CD4-positive, alpha-beta memory T cell (primary cell): Measurements from ENCODE around the gene MAIP1. TPM values are rescaled to one million over a fixed set of nuclear protein-coding genes. Genes with fewer than 3 reads are reported as not detected.

Experiments
- CTCF ChIA-PET: fragments of 350-600 bp; sonication (Branson Sonifier 250); formaldehyde crosslinking; loops from one replicate; lab custom pipeline; 2021; ENCODE audit warnings: inconsistent platforms; ENCODE audit not compliant: partially characterized antibody; lab: Charles Lee
- POLR2A ChIA-PET: fragments of 350-600 bp; sonication (Branson Sonifier 250); formaldehyde crosslinking; loops from one replicate; lab custom pipeline; 2021; ENCODE audit not compliant: partially characterized antibody; lab: Charles Lee
- DNase-seq, 5 donors: peaks; one replicate each; pipeline versions ENCODE4 v3.0.0 to v3.0.0-alpha.2; 2020 to 2022; ENCODE audit warnings: mixed read lengths in 1 of 5
- H3K27ac ChIP-seq: one replicate; pipeline ENCODE4 v1.7.0; 2013; ENCODE audit warnings: low read depth, low read length
- H3K27me3 ChIP-seq: 2 replicates; pipeline ENCODE4 v1.7.0; 2013; ENCODE audit warnings: mild to moderate bottlenecking, low read length, moderate library complexity; ENCODE audit not compliant: insufficient read depth
- H3K36me3 ChIP-seq: 2 replicates; pipeline ENCODE4 v1.7.0; 2013; ENCODE audit warnings: mild to moderate bottlenecking, low read length, moderate library complexity; ENCODE audit not compliant: insufficient read depth
- H3K4me1 ChIP-seq: 2 replicates; pipeline ENCODE4 v1.7.0; 2013; ENCODE audit warnings: mild to moderate bottlenecking, low read length, moderate library complexity; ENCODE audit not compliant: insufficient read depth
- H3K4me3 ChIP-seq, 2 donors: one replicate each; pipeline ENCODE4 v1.7.0; 2013; ENCODE audit warnings: low read length in 2 of 2, mild to moderate bottlenecking in 1 of 2
- H3K9me3 ChIP-seq, 2 donors: one replicate each; pipeline ENCODE4 v1.7.0; 2013; ENCODE audit warnings: low read length in 2 of 2, control low read depth in 1 of 2; ENCODE audit not compliant: control insufficient read depth in 1 of 2
- H3K27ac Mint-ChIP-seq, 7 donors: one replicate each; pipeline ENCODE4 v1.8.0; 2020 to 2021; ENCODE audit warnings: mixed read lengths in 7 of 7, mild to moderate bottlenecking in 6 of 7, inconsistent platforms in 3 of 7, moderate library complexity in 3 of 7
- H3K27me3 Mint-ChIP-seq, 2 donors: one replicate each; pipeline ENCODE4 v1.8.0; 2020 to 2021; ENCODE audit warnings: mixed read lengths in 2 of 2
- H3K36me3 Mint-ChIP-seq, 2 donors: one replicate each; pipeline ENCODE4 v1.8.0; 2020 to 2021; ENCODE audit warnings: mixed read lengths in 2 of 2, inconsistent platforms in 1 of 2, mild to moderate bottlenecking in 1 of 2
- H3K4me1 Mint-ChIP-seq, 4 donors: one replicate each; pipeline ENCODE4 v1.8.0; 2020 to 2021; ENCODE audit warnings: mixed read lengths in 4 of 4, mild to moderate bottlenecking in 1 of 4
- H3K4me3 Mint-ChIP-seq, 8 donors: one replicate each; pipeline ENCODE4 v1.8.0; 2020 to 2021; ENCODE audit warnings: mixed read lengths in 8 of 8, mild to moderate bottlenecking in 7 of 8, moderate library complexity in 6 of 8, inconsistent platforms in 3 of 8
- H3K9me3 Mint-ChIP-seq, 8 donors: one replicate each; pipeline ENCODE4 v1.8.0; 2020 to 2021; ENCODE audit warnings: mixed read lengths in 8 of 8, mild to moderate bottlenecking in 5 of 8, inconsistent platforms in 3 of 8, moderate library complexity in 1 of 8
- intact Hi-C: fragments of 100-400 bp; cut with micrococcal nuclease; formaldehyde crosslinking; loops from one replicate; pipeline ENCODE4 v1.15.1; 2023
- polyA plus RNA-seq, 2 donors: library from polyadenylated mRNA; unstranded; fragments of 300-500 nt; fragmentation: Illumina TruSeq; gene quantifications; one replicate each; pipeline ENCODE4 v1.2.3, GENCODE V29; 2021
- total RNA-seq, 2 experiments: library from RNA; stranded (reverse); gene quantifications; one replicate each; pipeline ENCODE4 v1.2.3, GENCODE V29; 2021

The MAIP1 gene
- total and polyA plus RNA-seq, 4 experiments from 2014 or later: 12.5 to 15.9 (median 14.5) TPM

GRCh38 chr2:199928626-199929025 lies 26.8 kb upstream of the MAIP1 start:
- ChIA-PET POLR2A (no interaction called here), CTCF (no interaction called here)
- intact Hi-C loops: no loop called here
- H3K9me3 ChIP-seq: no peaks in the 10 kb centered on the region
- H3K36me3 Mint-ChIP-seq: peaks cover 8 to 31% of the 10 kb centered on the region in 2 donors
- peaks cover 0 to 11% (median 6%) of the 10 kb centered on the region in 4 donors for H3K4me1 Mint-ChIP-seq
- H3K27ac ChIP-seq: no peak overlapping the region
- no peak overlapping the region for H3K4me3 Mint-ChIP-seq
- peak overlapping the region in 3 of 7 donors; percentile 3 to 47 (median 37) for H3K27ac Mint-ChIP-seq
- H3K4me3 ChIP-seq: no peak overlapping the region
- no peaks in the 10 kb centered on the region for H3K9me3 Mint-ChIP-seq
- H3K4me1 ChIP-seq: no peaks in the 10 kb centered on the region
- H3K27me3 ChIP-seq: no peaks in the 10 kb centered on the region
- DNase-seq: no peak
- H3K36me3 ChIP-seq: peaks cover 14% of the 10 kb centered on the region
- no peaks in the 10 kb centered on the region for H3K27me3 Mint-ChIP-seq

- Mint-ChIP-seq H3K27ac (peak overlapping the region in 2 of 7 donors; percentile 29 to 73), H3K4me3 (no peak overlapping the region), H3K9me3 (no peaks in the 10 kb centered on the region), H3K36me3 (peaks cover 8 to 31% of the 10 kb centered on the region in 2 donors), H3K27me3 (no peaks in the 10 kb centered on the region), H3K4me1 (peaks cover 0 to 5% (median 4%) of the 10 kb centered on the region in 4 donors)
- no peak for DNase-seq
- Histone ChIP-seq H3K4me3 (no peak overlapping the region), H3K4me1 (no peaks in the 10 kb centered on the region), H3K36me3 (peaks cover 14% of the 10 kb centered on the region), H3K27ac (no peak overlapping the region), H3K27me3 (no peaks in the 10 kb centered on the region), H3K9me3 (no peaks in the 10 kb centered on the region)
- intact Hi-C loops: no loop called here
- POLR2A ChIA-PET: interaction anchor here (0.7 kb wide), 1 partner anchor 14 kb away, joined by 5 read pairs; no protein-coding TSS in a partner anchor
- CTCF ChIA-PET: interaction anchor here (0.7 kb wide), 1 partner anchor 11 kb away, joined by 3 read pairs; no protein-coding TSS in a partner anchor
These were observed 26.1 kb upstream of the MAIP1 start for GRCh38 chr2:199929262-199929661.

GRCh38 chr2:199932312-199932855 lies 23.0 kb upstream of the MAIP1 start:
- Histone ChIP-seq H3K4me1 (no peaks in the 10 kb centered on the region), H3K9me3 (no peaks in the 10 kb centered on the region), H3K27me3 (no peaks in the 10 kb centered on the region), H3K27ac (no peak overlapping the region), H3K4me3 (no peak overlapping the region), H3K36me3 (peaks cover 18% of the 10 kb centered on the region)
- Mint-ChIP-seq H3K4me3 (no peak overlapping the region), H3K9me3 (no peaks in the 10 kb centered on the region), H3K27me3 (no peaks in the 10 kb centered on the region), H3K27ac (peak overlapping the region in 1 of 7 donors; percentile 33), H3K36me3 (peaks cover 12 to 41% of the 10 kb centered on the region in 2 donors), H3K4me1 (peaks cover 0 to 5% (median 2%) of the 10 kb centered on the region in 4 donors)
- POLR2A ChIA-PET: no interaction called here
- no peak for DNase-seq
- CTCF ChIA-PET: no interaction called here
- intact Hi-C loops: no loop called here

- ChIA-PET POLR2A (no interaction called here), CTCF (no interaction called here)
- intact Hi-C loops: no loop called here
- Histone ChIP-seq H3K4me1 (no peaks in the 10 kb centered on the region), H3K9me3 (no peaks in the 10 kb centered on the region), H3K27ac (no peak overlapping the region), H3K27me3 (no peaks in the 10 kb centered on the region), H3K36me3 (peaks cover 21% of the 10 kb centered on the region), H3K4me3 (no peak overlapping the region)
- Mint-ChIP-seq H3K4me3 (no peak overlapping the region), H3K27me3 (no peaks in the 10 kb centered on the region), H3K36me3 (peaks cover 15 to 50% of the 10 kb centered on the region in 2 donors), H3K9me3 (no peaks in the 10 kb centered on the region), H3K4me1 (peaks cover 0 to 4% (median 2%) of the 10 kb centered on the region in 4 donors), H3K27ac (peak overlapping the region in 2 of 7 donors; percentile 12 to 22)
- DNase-seq: no peak
These were observed 21.9 kb upstream of the MAIP1 start for GRCh38 chr2:199933466-199933865.

- Mint-ChIP-seq H3K4me3 (no peak overlapping the region), H3K4me1 (peaks cover 0 to 2% (median under 1%) of the 10 kb centered on the region in 4 donors), H3K36me3 (peaks cover 17 to 49% of the 10 kb centered on the region in 2 donors), H3K9me3 (no peaks in the 10 kb centered on the region), H3K27me3 (no peaks in the 10 kb centered on the region), H3K27ac (peak overlapping the region in 1 of 7 donors; percentile 37)
- ChIA-PET CTCF (no interaction called here), POLR2A (no interaction called here)
- Histone ChIP-seq H3K27ac (no peak overlapping the region), H3K27me3 (no peaks in the 10 kb centered on the region), H3K36me3 (peaks cover 32% of the 10 kb centered on the region), H3K9me3 (no peaks in the 10 kb centered on the region), H3K4me3 (no peak overlapping the region), H3K4me1 (no peaks in the 10 kb centered on the region)
- intact Hi-C loops: no loop called here
- no peak for DNase-seq
These were observed 18.8 kb upstream of the MAIP1 start for GRCh38 chr2:199936554-199936953.

- CTCF ChIA-PET: interaction anchor here (0.6 to 1.0 kb wide), 3 partner anchors 11 to 200 kb away, joined by 3 read pairs; no protein-coding TSS in a partner anchor
- Mint-ChIP-seq H3K36me3 (peaks cover 28 to 54% of the 10 kb centered on the region in 2 donors), H3K27me3 (no peaks in the 10 kb centered on the region), H3K4me3 (no peak overlapping the region), H3K4me1 (peaks cover 4 to 6% (median 4%) of the 10 kb centered on the region in 4 donors), H3K9me3 (no peaks in the 10 kb centered on the region), H3K27ac (no peak overlapping the region)
- DNase-seq: peak in 2 of 5 donors; percentile 1 to 25
- intact Hi-C loops: loop anchor here (2.0 kb wide), 1 partner anchor 236 kb away; no protein-coding TSS in a partner anchor
- no peak overlapping the region for H3K4me3 ChIP-seq
- H3K27me3 ChIP-seq: no peaks in the 10 kb centered on the region
- H3K9me3 ChIP-seq: no peaks in the 10 kb centered on the region
- POLR2A ChIA-PET: no interaction called here
- H3K4me1 ChIP-seq: no peaks in the 10 kb centered on the region
- no peak overlapping the region for H3K27ac ChIP-seq
- peaks cover 29% of the 10 kb centered on the region for H3K36me3 ChIP-seq
These were observed 15.0 kb upstream of the MAIP1 start for GRCh38 chr2:199940373-199940772.

GRCh38 chr2:199943373-199943772 lies 12.0 kb upstream of the MAIP1 start:
- ChIA-PET POLR2A (no interaction called here), CTCF (interaction anchor here (1.1 kb wide), 1 partner anchor 566 kb away, joined by 3 read pairs; the partner anchor contains the start of gene KCTD18)
- Histone ChIP-seq H3K4me3 (no peak overlapping the region), H3K4me1 (no peaks in the 10 kb centered on the region), H3K27ac (no peak overlapping the region), H3K36me3 (peaks cover 47% of the 10 kb centered on the region), H3K9me3 (no peaks in the 10 kb centered on the region), H3K27me3 (no peaks in the 10 kb centered on the region)
- H3K9me3 Mint-ChIP-seq: no peaks in the 10 kb centered on the region
- peaks cover 7 to 14% (median 8%) of the 10 kb centered on the region in 4 donors for H3K4me1 Mint-ChIP-seq
- H3K27me3 Mint-ChIP-seq: no peaks in the 10 kb centered on the region
- H3K27ac Mint-ChIP-seq: no peak overlapping the region
- DNase-seq: no peak
- no peak overlapping the region for H3K4me3 Mint-ChIP-seq
- intact Hi-C loops: no loop called here
- peaks cover 37 to 60% of the 10 kb centered on the region in 2 donors for H3K36me3 Mint-ChIP-seq
